B cell (primary cell): ENCODE results near the gene DYRK1A.

Source experiments
- EZH2 ChIP-seq: IDR thresholded peaks from 2 replicates; pipeline ENCODE4 v1.6.1; 2012; ENCODE audit warnings: borderline replicate concordance, low read depth, mild to moderate bottlenecking, moderate library complexity, low read length; ENCODE audit not compliant: insufficient read depth, poor library complexity, severe bottlenecking
- TF ChIP-seq, protein P1 (sequence below): fragments of 200-600 bp; IDR thresholded peaks from one replicate; pipeline ENCODE4 v1.8.0; 2022; ENCODE audit warnings: antibody characterized with exemption, mild to moderate bottlenecking

DNA sequence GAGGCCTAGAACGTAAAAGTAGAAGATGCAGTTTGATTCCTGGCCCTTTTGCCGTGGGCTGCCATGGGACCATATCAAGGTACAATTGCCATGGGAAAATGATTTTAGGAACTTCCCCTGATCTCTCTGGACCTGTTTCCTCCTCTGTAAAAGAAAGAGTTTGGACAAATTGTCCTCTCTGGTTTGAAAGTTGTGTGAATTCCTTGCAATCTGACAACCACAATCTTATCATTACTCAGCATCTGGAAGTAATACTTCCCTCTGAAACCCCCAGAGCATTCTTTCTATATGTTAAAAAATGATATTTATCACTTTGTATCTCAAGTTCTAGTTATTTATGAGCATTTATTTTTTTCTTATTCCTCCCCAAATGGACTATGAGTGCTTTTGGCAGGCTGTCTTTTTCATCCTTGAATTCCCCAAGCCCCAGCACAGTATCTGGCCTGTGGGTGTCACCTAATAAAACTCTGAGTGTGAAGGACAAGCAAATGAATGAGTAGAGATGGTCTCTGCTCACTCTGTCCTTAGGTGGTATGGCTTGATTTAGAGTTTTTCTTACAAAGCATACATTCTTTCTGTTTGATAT, 181.1 kb downstream of the DYRK1A start:
- TF ChIP-seq, protein P1, sequence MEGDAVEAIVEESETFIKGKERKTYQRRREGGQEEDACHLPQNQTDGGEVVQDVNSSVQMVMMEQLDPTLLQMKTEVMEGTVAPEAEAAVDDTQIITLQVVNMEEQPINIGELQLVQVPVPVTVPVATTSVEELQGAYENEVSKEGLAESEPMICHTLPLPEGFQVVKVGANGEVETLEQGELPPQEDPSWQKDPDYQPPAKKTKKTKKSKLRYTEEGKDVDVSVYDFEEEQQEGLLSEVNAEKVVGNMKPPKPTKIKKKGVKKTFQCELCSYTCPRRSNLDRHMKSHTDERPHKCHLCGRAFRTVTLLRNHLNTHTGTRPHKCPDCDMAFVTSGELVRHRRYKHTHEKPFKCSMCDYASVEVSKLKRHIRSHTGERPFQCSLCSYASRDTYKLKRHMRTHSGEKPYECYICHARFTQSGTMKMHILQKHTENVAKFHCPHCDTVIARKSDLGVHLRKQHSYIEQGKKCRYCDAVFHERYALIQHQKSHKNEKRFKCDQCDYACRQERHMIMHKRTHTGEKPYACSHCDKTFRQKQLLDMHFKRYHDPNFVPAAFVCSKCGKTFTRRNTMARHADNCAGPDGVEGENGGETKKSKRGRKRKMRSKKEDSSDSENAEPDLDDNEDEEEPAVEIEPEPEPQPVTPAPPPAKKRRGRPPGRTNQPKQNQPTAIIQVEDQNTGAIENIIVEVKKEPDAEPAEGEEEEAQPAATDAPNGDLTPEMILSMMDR: no peak
- no peak for TF ChIP-seq EZH2
